Fibroblast of peridontal ligament (primary cell): ENCODE data around the gene DOP1A.

Experiments
- DNase-seq: peaks from one replicate; pipeline ENCODE4 v3.0.0-alpha.2; 2010; ENCODE audit errors: extremely low read depth

DOP1A gene

GRCh38 chr6:83198486-83199172, 131.2 kb downstream of the DOP1A start:
- DNase-seq: peak; percentile 23

- no peak for DNase-seq
Observed at GRCh38 chr6:83199173-83199862, 131.8 kb downstream of the DOP1A start.

GRCh38 chr6:83199863-83200225, 132.4 kb downstream of the DOP1A start:
- DNase-seq: peak; percentile 31

GRCh38 chr6:83202031-83202430, 134.6 kb downstream of the DOP1A start:
- DNase-seq: no peak

- peak; percentile 89 for DNase-seq
Observed at GRCh38 chr6:83215131-83216047, 147.9 kb downstream of the DOP1A start.

- DNase-seq: peak; percentile 36
Observed at GRCh38 chr6:83216806-83217205, 149.3 kb downstream of the DOP1A start.
